ENCODE results near the gene VASH1. TPM values are rescaled to one million over a fixed set of nuclear protein-coding genes. Genes with fewer than 3 reads are reported as not detected.

VASH1 gene
- total and polyA plus RNA-seq, 2 of the 13 experiments (the other 11 are each of a cell fraction or from before 2014, with no cell fraction given) = 0.11 to 0.24 TPM

DNA sequence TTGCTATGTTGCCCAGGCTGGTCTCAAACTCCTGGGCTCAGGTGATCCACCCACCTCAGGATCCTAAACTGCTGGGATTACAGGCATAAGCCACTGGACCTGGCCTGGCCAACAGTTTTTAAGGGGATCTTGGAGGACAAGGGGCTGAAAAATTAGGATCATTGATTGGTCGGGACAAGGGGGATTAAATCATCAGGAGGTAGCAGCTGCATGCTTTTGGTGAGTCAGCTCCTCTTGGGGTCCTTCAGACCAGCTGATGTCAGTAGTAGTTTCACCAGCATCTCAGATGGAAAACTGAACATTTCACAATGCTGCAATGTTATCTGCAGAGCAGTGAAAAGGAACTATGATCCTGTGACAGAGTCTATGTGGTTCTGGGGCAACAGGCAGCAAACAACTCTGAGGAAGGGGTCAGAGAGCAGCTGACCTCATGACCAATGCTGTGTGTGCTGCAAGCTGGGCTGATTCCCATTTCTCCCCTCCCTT lies 71.3 kb downstream of the VASH1 start (continued):
- TF ChIP-seq DZIP1 (CRISPR knock-in tag; IDR thresholded peaks at IDR 0.05) = no peak
- no peak for TF ChIP-seq ZNF343 (CRISPR knock-in tag; IDR thresholded peaks at IDR 0.05)
- TF ChIP-seq LCORL (IDR thresholded peaks at IDR 0.05) = no peak
- TF ChIP-seq LCORL (CRISPR knock-in tag; IDR thresholded peaks at IDR 0.05) = no peak; the same call in 1 of the 2 replicates
- no peak for TF ChIP-seq ZNF30 (CRISPR knock-in tag; IDR thresholded peaks at IDR 0.05)
- no peak for TF ChIP-seq MEF2D (CRISPR knock-in tag; IDR thresholded peaks at IDR 0.05)
- 0 out of 2 replicates have a peak, but pooled peaks have one; percentile 16 for TF ChIP-seq ZBTB33 (CRISPR knock-in tag; IDR thresholded peaks at IDR 0.05)
- TF ChIP-seq FOXC1 (CRISPR knock-in tag; IDR thresholded peaks at IDR 0.05; ENCODE audit: borderline replicate concordance) = no peak
- TF ChIP-seq MXD4 (CRISPR knock-in tag; IDR thresholded peaks at IDR 0.05) = no peak
- TF ChIP-seq CREB3 (CRISPR knock-in tag; IDR thresholded peaks at IDR 0.05) = no peak
- TF ChIP-seq GFI1 (CRISPR knock-in tag; IDR thresholded peaks at IDR 0.05; ENCODE audit: borderline replicate concordance) = no peak
- peak; percentile 92 for TF ChIP-seq ZNF121 (CRISPR knock-in tag; IDR thresholded peaks at IDR 0.05)
- TF ChIP-seq MTF2 (CRISPR knock-in tag; IDR thresholded peaks at IDR 0.05; ENCODE audit: borderline replicate concordance) = no peak
- TF ChIP-seq ZNF607 (CRISPR knock-in tag; IDR thresholded peaks at IDR 0.05; ENCODE audit: borderline replicate concordance) = no peak
- TF ChIP-seq ZNF674 (CRISPR knock-in tag; IDR thresholded peaks at IDR 0.05; ENCODE audit: low read depth) = no peak
- TF ChIP-seq SCMH1 (CRISPR knock-in tag; IDR thresholded peaks at IDR 0.05; ENCODE audit: borderline replicate concordance) = no peak
- TF ChIP-seq ZNF839 (CRISPR knock-in tag; IDR thresholded peaks at IDR 0.05; ENCODE audit: borderline replicate concordance) = no peak
- no peak for TF ChIP-seq NFKB2 (CRISPR knock-in tag; IDR thresholded peaks at IDR 0.05; ENCODE audit: borderline replicate concordance)
- peak; percentile 77; the same call in 1 of the 2 replicates for TF ChIP-seq ZNF614 (CRISPR knock-in tag; IDR thresholded peaks at IDR 0.05; ENCODE audit: borderline replicate concordance)
- no peak for TF ChIP-seq PAF1 (CRISPR knock-in tag; IDR thresholded peaks at IDR 0.05)
- TF ChIP-seq ARNT2 (CRISPR knock-in tag; IDR thresholded peaks at IDR 0.05; ENCODE audit: low read depth) = 0 out of 2 replicates have a peak, but pooled peaks have one; percentile 27
- no peak for TF ChIP-seq ZNF337 (CRISPR knock-in tag; IDR thresholded peaks at IDR 0.05; ENCODE audit: borderline replicate concordance, low read depth)
- no peak for TF ChIP-seq ZNF547 (CRISPR knock-in tag; IDR thresholded peaks at IDR 0.05)
- TF ChIP-seq ZFAT (CRISPR knock-in tag; conservative IDR thresholded peaks at IDR 0.05) = no peak
- TF ChIP-seq TOE1 (CRISPR knock-in tag; IDR thresholded peaks at IDR 0.05) = no peak
- no peak for TF ChIP-seq GZF1 (CRISPR knock-in tag; IDR thresholded peaks at IDR 0.05)
- TF ChIP-seq GABPA (IDR thresholded peaks at IDR 0.05; ENCODE audit: low read depth, low read length) = no peak
- no peak for TF ChIP-seq GABPA (CRISPR knock-in tag; IDR thresholded peaks at IDR 0.05; ENCODE audit: low read depth)
